Chondrocyte (in vitro differentiated cells): ENCODE data around the gene ARFGEF3. TPM values are rescaled to one million over a fixed set of nuclear protein-coding genes. Genes with fewer than 3 reads are reported as not detected.

ENCODE experiments used
- DNase-seq: peaks from one replicate; pipeline ENCODE4 v3.0.0; 2021; ENCODE audit warnings: mixed read lengths, low spot score
- H3K27ac Mint-ChIP-seq: one replicate; pipeline ENCODE4 v1.8.0; 2021; ENCODE audit warnings: mild to moderate bottlenecking, moderate library complexity, mixed read lengths; ENCODE audit not compliant: unreplicated experiment
- H3K27me3 Mint-ChIP-seq: 2 replicates; pipeline ENCODE4 v1.8.0; 2021; ENCODE audit warnings: low read depth, mixed read lengths
- H3K36me3 Mint-ChIP-seq: 2 replicates; pipeline ENCODE4 v1.8.0; 2021; ENCODE audit warnings: low read depth, mixed read lengths
- H3K4me1 Mint-ChIP-seq: 2 replicates; pipeline ENCODE4 v1.8.0; 2021; ENCODE audit warnings: low read depth, mild to moderate bottlenecking, mixed read lengths
- H3K4me3 Mint-ChIP-seq: one replicate; pipeline ENCODE4 v1.8.0; 2021; ENCODE audit warnings: mild to moderate bottlenecking, moderate library complexity, mixed read lengths; ENCODE audit not compliant: unreplicated experiment
- H3K9me3 Mint-ChIP-seq: 2 replicates; pipeline ENCODE4 v1.8.0; 2021; ENCODE audit warnings: low read depth, mixed read lengths
- total RNA-seq: library from RNA; stranded (reverse); gene quantifications from 3 replicates; pipeline ENCODE4 v1.2.1, GENCODE V29; 2021
- TF ChIP-seq, protein P1 (sequence below): fragments of 200-600 bp; sonication (generic); IDR thresholded peaks from 2 replicates; pipeline ENCODE4 v1.5.0; 2021; ENCODE audit warnings: antibody characterized with exemption, mild to moderate bottlenecking, moderate library complexity

ARFGEF3 gene
- total RNA-seq, 1 donor from 2014 or later: 2.7 TPM

- H3K9me3 Mint-ChIP-seq: no peaks in the 10 kb centered on the region
- TF ChIP-seq, protein P1, sequence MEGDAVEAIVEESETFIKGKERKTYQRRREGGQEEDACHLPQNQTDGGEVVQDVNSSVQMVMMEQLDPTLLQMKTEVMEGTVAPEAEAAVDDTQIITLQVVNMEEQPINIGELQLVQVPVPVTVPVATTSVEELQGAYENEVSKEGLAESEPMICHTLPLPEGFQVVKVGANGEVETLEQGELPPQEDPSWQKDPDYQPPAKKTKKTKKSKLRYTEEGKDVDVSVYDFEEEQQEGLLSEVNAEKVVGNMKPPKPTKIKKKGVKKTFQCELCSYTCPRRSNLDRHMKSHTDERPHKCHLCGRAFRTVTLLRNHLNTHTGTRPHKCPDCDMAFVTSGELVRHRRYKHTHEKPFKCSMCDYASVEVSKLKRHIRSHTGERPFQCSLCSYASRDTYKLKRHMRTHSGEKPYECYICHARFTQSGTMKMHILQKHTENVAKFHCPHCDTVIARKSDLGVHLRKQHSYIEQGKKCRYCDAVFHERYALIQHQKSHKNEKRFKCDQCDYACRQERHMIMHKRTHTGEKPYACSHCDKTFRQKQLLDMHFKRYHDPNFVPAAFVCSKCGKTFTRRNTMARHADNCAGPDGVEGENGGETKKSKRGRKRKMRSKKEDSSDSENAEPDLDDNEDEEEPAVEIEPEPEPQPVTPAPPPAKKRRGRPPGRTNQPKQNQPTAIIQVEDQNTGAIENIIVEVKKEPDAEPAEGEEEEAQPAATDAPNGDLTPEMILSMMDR: no peak
- H3K27ac Mint-ChIP-seq: no peak overlapping the region
- H3K36me3 Mint-ChIP-seq: no peaks in the 10 kb centered on the region
- peaks cover 3% of the 10 kb centered on the region for H3K27me3 Mint-ChIP-seq
- no peak for DNase-seq
- no peak overlapping the region for H3K4me3 Mint-ChIP-seq
- no peaks in the 10 kb centered on the region for H3K4me1 Mint-ChIP-seq
Observed at GRCh38 chr6:138383776-138384175, 222.0 kb downstream of the ARFGEF3 start.

DNA sequence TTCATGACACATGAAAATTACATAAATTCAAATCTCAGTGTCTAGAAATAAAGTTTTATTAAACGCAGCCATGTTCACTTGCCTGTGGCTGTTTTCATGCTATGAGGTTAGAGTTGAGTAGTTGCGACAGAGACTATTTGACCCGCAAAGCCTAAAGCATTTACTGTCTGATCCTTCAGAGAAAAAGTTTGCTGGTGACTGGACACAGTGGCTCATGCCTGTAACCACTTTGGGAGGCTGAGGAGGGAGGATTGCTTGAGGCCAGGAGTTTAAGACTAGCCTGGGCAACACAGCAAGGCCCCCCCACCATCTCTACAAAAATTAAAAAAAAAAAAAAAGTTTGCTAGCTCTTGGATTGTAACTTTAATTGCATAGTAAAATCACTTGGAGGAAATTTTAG lies 225.2 kb downstream of the ARFGEF3 start:
- TF ChIP-seq, protein P1: no peak
- DNase-seq: no peak
- Mint-ChIP-seq H3K9me3 (no peaks in the 10 kb centered on the region), H3K4me3 (no peak overlapping the region), H3K27ac (no peak overlapping the region), H3K27me3 (peaks cover 6% of the 10 kb centered on the region), H3K4me1 (no peaks in the 10 kb centered on the region), H3K36me3 (no peaks in the 10 kb centered on the region)

GRCh38 chr6:138387577-138388368 lies 226.0 kb downstream of the ARFGEF3 start:
- Mint-ChIP-seq H3K27ac (no peak overlapping the region), H3K36me3 (no peaks in the 10 kb centered on the region)
- TF ChIP-seq, protein P1: no peak

DNA sequence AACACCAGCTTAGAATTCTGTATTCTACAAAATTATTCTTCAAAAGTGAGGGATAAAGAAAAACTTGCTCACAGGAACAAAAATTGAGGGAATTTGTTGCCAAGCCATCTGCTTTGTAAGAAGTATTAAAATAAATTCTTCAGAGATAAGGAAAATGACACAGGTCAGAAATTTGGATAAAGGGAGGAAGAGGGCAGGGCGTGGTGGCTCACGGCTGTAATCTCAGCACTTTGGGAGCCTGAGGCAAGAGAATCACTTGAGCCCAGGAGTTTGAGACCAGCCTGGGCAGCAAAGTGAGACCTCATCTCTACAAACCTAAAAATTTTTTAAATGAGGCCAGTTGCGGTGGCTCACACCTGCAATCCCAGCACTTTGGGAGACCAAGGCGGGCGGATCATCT lies 227.8 kb downstream of the ARFGEF3 start:
- Mint-ChIP-seq H3K36me3 (no peaks in the 10 kb centered on the region), H3K27me3 (peaks cover 6% of the 10 kb centered on the region), H3K9me3 (no peaks in the 10 kb centered on the region), H3K4me3 (no peak overlapping the region), H3K27ac (no peak overlapping the region), H3K4me1 (no peaks in the 10 kb centered on the region)
- no peak for DNase-seq
- TF ChIP-seq, protein P1: no peak

More at GRCh38 chr6:138387577-138388368, 226.0 kb downstream of the ARFGEF3 start:
- DNase-seq: no peak
- no peaks in the 10 kb centered on the region for H3K4me1 Mint-ChIP-seq
- H3K9me3 Mint-ChIP-seq: no peaks in the 10 kb centered on the region
- H3K27me3 Mint-ChIP-seq: peaks cover 6% of the 10 kb centered on the region
- no peak overlapping the region for H3K4me3 Mint-ChIP-seq

Other genes with a start within 250 kb of the ARFGEF3 start
- gene PERP, start 54.5 kb upstream of the ARFGEF3 start, total RNA-seq: 22.5 to 53.6 TPM (median 52.1 TPM) in 3 replicates
- gene PBOV1, start 56.6 kb downstream of the ARFGEF3 start, total RNA-seq: not detected in 3 replicates
- not detected in 3 replicates for gene SMIM28, start 216.0 kb downstream of the ARFGEF3 start, total RNA-seq
- 28.2 to 43.7 TPM (median 42.5 TPM) in 3 replicates for gene HEBP2, start 242.3 kb downstream of the ARFGEF3 start, total RNA-seq